ENCODE results near the gene CARD10.

Gene CARD10

GRCh38 chr22:37492428-37493344 is 26.5 kb downstream of the CARD10 start:
- no peak overlapping the region for H3K4me3 ChIP-seq (ENCODE audit: low read depth, low read length)
- DNase-seq (ENCODE audit: low read depth): no peak
- in situ Hi-C loops (cut with HindIII; ENCODE audit: low sequenced_read_pairs): no loop called here
- TF ChIP-seq, protein P1, sequence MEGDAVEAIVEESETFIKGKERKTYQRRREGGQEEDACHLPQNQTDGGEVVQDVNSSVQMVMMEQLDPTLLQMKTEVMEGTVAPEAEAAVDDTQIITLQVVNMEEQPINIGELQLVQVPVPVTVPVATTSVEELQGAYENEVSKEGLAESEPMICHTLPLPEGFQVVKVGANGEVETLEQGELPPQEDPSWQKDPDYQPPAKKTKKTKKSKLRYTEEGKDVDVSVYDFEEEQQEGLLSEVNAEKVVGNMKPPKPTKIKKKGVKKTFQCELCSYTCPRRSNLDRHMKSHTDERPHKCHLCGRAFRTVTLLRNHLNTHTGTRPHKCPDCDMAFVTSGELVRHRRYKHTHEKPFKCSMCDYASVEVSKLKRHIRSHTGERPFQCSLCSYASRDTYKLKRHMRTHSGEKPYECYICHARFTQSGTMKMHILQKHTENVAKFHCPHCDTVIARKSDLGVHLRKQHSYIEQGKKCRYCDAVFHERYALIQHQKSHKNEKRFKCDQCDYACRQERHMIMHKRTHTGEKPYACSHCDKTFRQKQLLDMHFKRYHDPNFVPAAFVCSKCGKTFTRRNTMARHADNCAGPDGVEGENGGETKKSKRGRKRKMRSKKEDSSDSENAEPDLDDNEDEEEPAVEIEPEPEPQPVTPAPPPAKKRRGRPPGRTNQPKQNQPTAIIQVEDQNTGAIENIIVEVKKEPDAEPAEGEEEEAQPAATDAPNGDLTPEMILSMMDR (IDR thresholded peaks at IDR 0.05; ENCODE audit: low read depth, low read length, missing control alignments): peak; percentile 43

DNA sequence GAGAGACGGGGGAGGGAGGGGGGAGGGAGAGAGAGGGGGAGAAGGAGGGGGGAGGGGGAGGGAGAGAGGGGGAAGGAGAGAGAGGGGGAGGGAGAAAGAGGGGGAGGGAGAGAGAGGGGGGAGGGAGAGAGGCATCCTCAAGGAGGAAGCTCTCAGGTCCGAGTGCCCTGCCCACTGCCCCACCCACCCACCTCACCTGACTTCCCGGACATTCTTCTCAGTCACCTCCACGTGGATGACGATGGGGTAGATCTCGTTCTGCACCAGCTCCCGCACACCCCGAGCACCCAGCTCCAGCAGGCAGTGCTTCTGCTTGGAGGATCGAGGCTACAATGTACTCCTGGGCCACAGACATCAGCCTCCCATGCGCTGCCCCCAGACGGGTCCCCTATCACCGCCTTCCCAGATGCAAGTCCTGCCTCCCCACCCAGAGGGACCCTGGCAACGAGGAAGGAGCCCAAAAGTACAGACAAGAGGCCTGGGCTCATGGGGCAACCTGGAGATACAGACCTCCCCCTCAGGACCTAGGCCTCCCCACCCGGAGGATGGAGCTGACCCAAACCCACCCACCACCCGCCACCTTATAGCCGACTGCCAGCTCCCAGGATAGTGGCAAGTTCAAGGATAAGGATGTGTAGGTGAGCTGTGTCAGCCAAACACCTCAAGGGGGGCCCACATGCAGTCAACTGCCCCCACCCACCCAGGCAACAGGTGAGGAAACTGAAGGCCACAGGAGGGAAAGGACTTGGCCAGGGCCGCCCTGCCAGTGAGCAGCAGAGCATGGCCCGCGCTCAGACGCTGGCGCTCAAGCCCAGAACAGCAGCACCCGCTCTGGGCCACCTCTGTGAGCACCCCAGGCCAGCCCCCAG is 27.4 kb downstream of the CARD10 start:
- DNase-seq (ENCODE audit: low read depth): no peak
- H3K4me3 ChIP-seq (ENCODE audit: low read depth, low read length): no peak overlapping the region
- TF ChIP-seq, protein P1 (IDR thresholded peaks at IDR 0.05; ENCODE audit: low read depth, low read length, missing control alignments): no peak
- in situ Hi-C loops (cut with HindIII; ENCODE audit: low sequenced_read_pairs): no loop called here

- H3K4me3 ChIP-seq (ENCODE audit: low read depth, low read length): no peak overlapping the region
- in situ Hi-C loops (cut with HindIII; ENCODE audit: low sequenced_read_pairs): no loop called here
- TF ChIP-seq, protein P1 (IDR thresholded peaks at IDR 0.05; ENCODE audit: low read depth, low read length, missing control alignments): no peak
- no peak for DNase-seq (ENCODE audit: low read depth)
Measured at GRCh38 chr22:37491106-37491505, 28.1 kb downstream of the CARD10 start.

- no peak overlapping the region for H3K4me3 ChIP-seq (ENCODE audit: low read depth, low read length)
- TF ChIP-seq, protein P1 (IDR thresholded peaks at IDR 0.05; ENCODE audit: low read depth, low read length, missing control alignments): no peak
- DNase-seq (ENCODE audit: low read depth): no peak
- in situ Hi-C loops (cut with HindIII; ENCODE audit: low sequenced_read_pairs): no loop called here
Measured at GRCh38 chr22:37489983-37490382, 29.2 kb downstream of the CARD10 start.

DNA sequence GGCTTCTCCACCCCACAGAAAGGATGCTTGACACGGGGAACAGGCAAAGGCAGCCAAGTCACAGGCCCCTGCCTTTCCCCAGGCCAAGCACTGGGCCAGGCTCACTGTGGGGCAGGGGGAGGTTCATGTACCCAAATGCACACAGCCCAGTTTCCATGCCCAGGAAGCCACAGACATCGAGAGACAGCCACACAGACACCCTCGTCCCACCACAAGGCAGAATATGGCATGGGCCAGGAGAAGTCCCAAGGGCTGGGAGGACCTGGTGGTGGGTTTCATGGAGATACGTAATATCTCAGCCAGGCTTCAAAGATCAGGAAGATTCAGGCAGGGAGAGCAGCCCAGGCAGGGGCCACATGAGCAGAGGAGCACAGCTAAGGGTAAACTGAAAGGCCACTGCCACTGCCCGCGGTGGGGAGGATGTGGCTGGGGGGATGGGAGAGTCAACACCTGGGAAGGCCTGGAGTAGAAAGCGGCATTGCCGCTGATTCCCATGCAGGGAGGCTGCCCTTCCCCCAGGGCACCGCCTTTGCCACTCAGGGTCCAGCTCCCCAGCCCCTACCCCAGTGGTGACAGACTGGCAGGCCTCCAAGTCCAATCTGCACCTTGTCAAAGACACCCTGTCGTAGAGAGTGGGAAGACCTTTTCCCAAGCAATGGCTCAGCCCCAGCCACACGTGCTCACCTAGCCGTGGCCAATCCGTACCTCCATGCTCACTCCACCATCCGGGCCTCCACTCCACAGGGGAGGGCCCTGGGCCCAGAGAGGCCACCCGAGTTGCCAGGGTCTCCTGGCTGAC is 30.7 kb downstream of the CARD10 start:
- in situ Hi-C loops (cut with HindIII; ENCODE audit: low sequenced_read_pairs): no loop called here

More for the DNA sequence above, 30.7 kb downstream of the CARD10 start:
- TF ChIP-seq, protein P1 (IDR thresholded peaks at IDR 0.05; ENCODE audit: low read depth, low read length, missing control alignments): no peak
- no peak for DNase-seq (ENCODE audit: low read depth)
- H3K4me3 ChIP-seq (ENCODE audit: low read depth, low read length): no peak overlapping the region
